Umbilical cord (tissue), 2 donors: ENCODE results near the gene BCORL1. TPM values are rescaled to one million over a fixed set of nuclear protein-coding genes. Genes with fewer than 3 reads are reported as not detected.

Source experiments
- DNase-seq: peaks from one replicate; pipeline ENCODE4 v3.0.0-alpha.2; 2015; ENCODE audit warnings: low spot score
- total RNA-seq: library from RNA; depleted of rRNA; stranded (reverse); fragments of >200 nt; gene quantifications from one replicate; pipeline ENCODE4 v1.2.3, GENCODE V29; 2014; ENCODE audit warnings: low replicate concordance; ENCODE audit not compliant: insufficient read depth

BCORL1 gene
- total RNA-seq = 1.4 TPM

GRCh38 chrX:129982300-129983251 is at the start of gene BCORL1:
BCORL1 (plus strand) TSS chrX:129982635; CDS start chrX:130005232, 22,597 bp downstream.
- DNase-seq = peak; percentile 94

GRCh38 chrX:129932821-129933321 is 49.6 kb upstream of the BCORL1 start:
- DNase-seq = peak; percentile 18

- DNase-seq = no peak
Observed at GRCh38 chrX:129933700-129934099, 48.7 kb upstream of the BCORL1 start.

- no peak for DNase-seq
Observed at GRCh38 chrX:129934461-129934860, 48.0 kb upstream of the BCORL1 start.

- no peak for DNase-seq
Observed at GRCh38 chrX:129934952-129935351, 47.5 kb upstream of the BCORL1 start.

- no peak for DNase-seq
Observed at GRCh38 chrX:129938081-129938480, 44.4 kb upstream of the BCORL1 start.

- DNase-seq = peak; percentile 13
Observed at GRCh38 chrX:129939986-129940385, 42.4 kb upstream of the BCORL1 start.

GRCh38 chrX:129940721-129941120 is 41.7 kb upstream of the BCORL1 start:
- no peak for DNase-seq

- DNase-seq = no peak
Observed at GRCh38 chrX:129945131-129945530, 37.3 kb upstream of the BCORL1 start.

- DNase-seq = no peak
Observed at GRCh38 chrX:129953334-129953648, 29.1 kb upstream of the BCORL1 start.

GRCh38 chrX:129953881-129954280 is 28.6 kb upstream of the BCORL1 start:
- DNase-seq = no peak

GRCh38 chrX:129954804-129955203 is 27.6 kb upstream of the BCORL1 start:
- DNase-seq = no peak

GRCh38 chrX:129955682-129956081 is 26.8 kb upstream of the BCORL1 start:
- no peak for DNase-seq

- DNase-seq = no peak
Observed at GRCh38 chrX:129956145-129956544, 26.3 kb upstream of the BCORL1 start.

GRCh38 chrX:129956765-129957164 is 25.7 kb upstream of the BCORL1 start:
- no peak for DNase-seq

- DNase-seq = peak; percentile 72
Observed at GRCh38 chrX:129957241-129958082, 25.0 kb upstream of the BCORL1 start.

GRCh38 chrX:129958083-129958465 is 24.4 kb upstream of the BCORL1 start:
- DNase-seq = no peak

- DNase-seq = peak; percentile 28
Observed at GRCh38 chrX:129958814-129959492, 23.5 kb upstream of the BCORL1 start.

GRCh38 chrX:129959493-129959832 is 23.0 kb upstream of the BCORL1 start:
- DNase-seq = peak; percentile 54

GRCh38 chrX:129961180-129962083 is 21.0 kb upstream of the BCORL1 start:
- peak; percentile 17 for DNase-seq

- no peak for DNase-seq
Observed at GRCh38 chrX:129963729-129964128, 18.7 kb upstream of the BCORL1 start.
